Colonic mucosa (tissue), 4 donors: ENCODE measurements around the gene PSG6. TPM values are rescaled to one million over a fixed set of nuclear protein-coding genes. Genes with fewer than 3 reads are reported as not detected.
"Not testable (repeated sequence)": the region's sequence is repeated elsewhere in the genome, so short reads cannot be mapped to it uniquely, and the experiment has no call there.

Experiments used
- DNase-seq: peaks from one replicate; pipeline ENCODE4 v3.0.0-alpha.2; 2020
- H3K27ac ChIP-seq: fragments of 200-600 bp; one replicate; pipeline ENCODE4 v1.8.0; 2021
- H3K27me3 ChIP-seq: fragments of 200-600 bp; one replicate; pipeline ENCODE4 v1.8.0; 2021
- H3K36me3 ChIP-seq: fragments of 200-600 bp; one replicate; pipeline ENCODE4 v1.8.0; 2021
- H3K4me1 ChIP-seq: fragments of 200-600 bp; one replicate; pipeline ENCODE4 v1.8.0; 2021; ENCODE audit warnings: mild to moderate bottlenecking
- H3K4me3 ChIP-seq: fragments of 200-600 bp; one replicate; pipeline ENCODE4 v1.8.0; 2021
- H3K9ac ChIP-seq, 2 donors: one replicate each; pipeline ENCODE4 v1.7.0; 2013; ENCODE audit warnings: control low read depth in 2 of 2, low read depth in 2 of 2, low read length in 2 of 2
- H3K9me3 ChIP-seq: fragments of 200-600 bp; one replicate; pipeline ENCODE4 v1.8.0; 2021
- intact Hi-C: fragments of 100-400 bp; cut with DNase I; formaldehyde crosslinking; loops from one replicate; pipeline ENCODE4 v1.14.1; 2022
- total RNA-seq, 2 donors: library from RNA; stranded (reverse); fragmentation: NEBNext Ultra II Directional in 1 of 2; extraction: Animal tissue kit (Norgen Biotek cat#: 25700) in 1 of 2; gene quantifications; one replicate each; pipeline ENCODE4 v1.2.1, GENCODE V29; 2021
- TF ChIP-seq, protein P1 (sequence below): fragments of 200-600 bp; IDR thresholded peaks from one replicate; pipeline ENCODE4 v1.8.0; 2022; ENCODE audit warnings: antibody characterized with exemption, mild to moderate bottlenecking
- donor health status: healthy.
- donor health status: DM: no; HTN: no; CAD: no.
- donor health status: DM: no; HTN: no; CAD: no.

PSG6 gene
- total RNA-seq, 2 donors from 2014 or later = not detected

- Histone ChIP-seq H3K9ac (no peak within 1 kb of the TSS), H3K27ac (no peak within 1 kb of the TSS), H3K4me1 (no peaks in the 10 kb centered on the region), H3K27me3 (no peaks in the 10 kb centered on the region), H3K36me3 (no peaks in the 10 kb centered on the region), H3K9me3 (no peaks in the 10 kb centered on the region), H3K4me3 (no peak within 1 kb of the TSS)
- TF ChIP-seq, protein P1, sequence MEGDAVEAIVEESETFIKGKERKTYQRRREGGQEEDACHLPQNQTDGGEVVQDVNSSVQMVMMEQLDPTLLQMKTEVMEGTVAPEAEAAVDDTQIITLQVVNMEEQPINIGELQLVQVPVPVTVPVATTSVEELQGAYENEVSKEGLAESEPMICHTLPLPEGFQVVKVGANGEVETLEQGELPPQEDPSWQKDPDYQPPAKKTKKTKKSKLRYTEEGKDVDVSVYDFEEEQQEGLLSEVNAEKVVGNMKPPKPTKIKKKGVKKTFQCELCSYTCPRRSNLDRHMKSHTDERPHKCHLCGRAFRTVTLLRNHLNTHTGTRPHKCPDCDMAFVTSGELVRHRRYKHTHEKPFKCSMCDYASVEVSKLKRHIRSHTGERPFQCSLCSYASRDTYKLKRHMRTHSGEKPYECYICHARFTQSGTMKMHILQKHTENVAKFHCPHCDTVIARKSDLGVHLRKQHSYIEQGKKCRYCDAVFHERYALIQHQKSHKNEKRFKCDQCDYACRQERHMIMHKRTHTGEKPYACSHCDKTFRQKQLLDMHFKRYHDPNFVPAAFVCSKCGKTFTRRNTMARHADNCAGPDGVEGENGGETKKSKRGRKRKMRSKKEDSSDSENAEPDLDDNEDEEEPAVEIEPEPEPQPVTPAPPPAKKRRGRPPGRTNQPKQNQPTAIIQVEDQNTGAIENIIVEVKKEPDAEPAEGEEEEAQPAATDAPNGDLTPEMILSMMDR = no peak
- intact Hi-C loops = no loop called here
- DNase-seq = no peak
These were observed 38.1 kb downstream of the PSG6 start, which contains the start of gene PSG1 for GRCh38 chr19:42879613-42880012. PSG1 (minus strand) TSS chr19:42879713; CDS start chr19:42879581, 132 bp downstream.

DNA sequence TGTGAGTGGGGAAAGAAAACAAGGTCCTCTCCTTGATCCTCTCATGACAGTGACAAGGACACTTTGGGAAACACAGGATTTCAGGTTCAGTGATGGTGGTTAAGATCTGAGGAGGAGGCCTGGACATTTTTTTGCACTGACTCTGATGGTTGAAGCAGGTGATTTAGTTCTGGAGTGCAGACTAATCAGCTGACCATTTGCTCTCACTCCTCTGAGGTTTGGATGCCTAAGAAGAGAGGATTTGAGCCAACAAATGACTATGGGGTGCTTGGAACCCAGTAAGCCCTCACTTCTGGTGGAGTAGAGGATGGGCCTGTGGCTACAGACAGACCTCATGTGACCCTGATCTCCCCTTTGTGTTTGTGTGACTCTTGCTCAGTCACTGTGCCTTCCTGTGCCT, 41.1 kb downstream of the PSG6 start:
- H3K4me1 ChIP-seq, H3K9me3 ChIP-seq, H3K36me3 ChIP-seq, H3K27ac ChIP-seq, H3K9ac ChIP-seq, H3K4me3 ChIP-seq, intact Hi-C loops, DNase-seq, H3K27me3 ChIP-seq: not testable (repeated sequence)

GRCh38 chr19:42875881-42876280, 41.8 kb downstream of the PSG6 start:
- not testable (repeated sequence) for H3K27ac ChIP-seq

DNA sequence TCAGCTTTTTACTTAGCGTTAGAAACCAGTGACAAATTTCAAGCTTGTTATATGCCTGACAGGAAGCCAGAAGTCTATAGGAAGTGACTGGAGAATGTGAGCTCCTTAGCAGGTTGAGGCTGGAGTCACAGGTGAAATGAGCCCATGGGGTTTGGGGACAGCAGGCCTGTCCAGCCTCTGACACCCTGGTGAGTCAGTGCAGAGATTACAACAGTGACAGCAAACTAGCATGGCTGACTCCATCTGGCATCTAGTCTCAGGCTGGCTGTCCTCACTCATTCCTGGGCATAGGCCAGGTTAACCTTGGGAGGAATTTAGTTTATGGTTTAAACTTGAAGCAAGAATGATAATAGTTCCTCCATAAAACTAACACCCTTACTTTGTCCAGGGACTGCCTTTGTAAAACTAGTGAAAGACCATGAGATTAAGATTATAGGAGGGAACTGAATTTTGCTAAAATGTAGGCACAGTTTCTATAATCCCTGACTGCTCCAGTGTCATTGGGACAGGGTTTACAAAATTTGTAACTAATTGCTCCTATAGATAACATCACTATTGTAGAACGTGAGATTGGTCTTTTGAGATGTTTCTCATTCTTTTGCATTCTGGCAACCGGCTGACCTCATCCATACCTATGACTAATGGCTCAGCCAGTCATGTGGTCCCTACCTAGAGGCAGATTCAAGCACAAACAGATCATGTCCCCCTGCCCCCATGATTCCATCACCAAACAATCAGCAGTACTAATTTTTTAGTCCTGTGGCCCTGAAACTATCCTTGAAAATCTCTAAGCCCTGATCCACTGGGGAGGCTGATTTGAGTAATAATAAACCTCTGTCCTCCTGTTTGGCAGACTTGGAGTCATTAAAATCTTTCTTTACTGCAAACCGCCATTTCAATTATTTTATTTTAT, 42.5 kb downstream of the PSG6 start:
- H3K27ac ChIP-seq, H3K4me1 ChIP-seq, H3K36me3 ChIP-seq, DNase-seq, H3K9me3 ChIP-seq, H3K9ac ChIP-seq, intact Hi-C loops, H3K4me3 ChIP-seq, H3K27me3 ChIP-seq: not testable (repeated sequence)

More at GRCh38 chr19:42875881-42876280, 41.8 kb downstream of the PSG6 start:
- H3K9me3 ChIP-seq, H3K4me3 ChIP-seq, H3K36me3 ChIP-seq, H3K4me1 ChIP-seq, intact Hi-C loops, H3K27me3 ChIP-seq, DNase-seq, H3K9ac ChIP-seq: not testable (repeated sequence)

DNA sequence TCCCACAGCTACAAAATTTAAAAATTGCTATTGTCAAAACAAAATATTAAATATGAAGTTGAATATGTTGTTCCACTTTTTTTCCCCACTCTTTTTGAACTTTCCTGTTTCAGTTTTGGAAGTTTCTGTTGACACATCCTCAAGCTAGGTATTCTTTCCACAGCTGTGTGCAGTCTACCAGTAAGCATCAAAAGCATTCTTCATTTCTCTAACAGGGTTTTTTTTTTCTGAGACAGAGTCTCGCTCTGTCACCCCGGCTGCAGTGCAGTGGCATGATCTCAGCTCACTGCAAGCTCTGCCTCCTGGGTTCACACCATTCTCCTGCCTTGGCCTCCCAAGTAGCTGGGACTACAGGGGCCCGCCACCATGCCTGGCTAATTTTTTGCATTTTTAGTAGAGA, 43.6 kb downstream of the PSG6 start:
- H3K4me1 ChIP-seq, intact Hi-C loops, DNase-seq, H3K27ac ChIP-seq, H3K9ac ChIP-seq, H3K36me3 ChIP-seq, H3K9me3 ChIP-seq, H3K4me3 ChIP-seq, H3K27me3 ChIP-seq: not testable (repeated sequence)

GRCh38 chr19:42872608-42873007, 45.1 kb downstream of the PSG6 start:
- H3K9me3 ChIP-seq = no peaks in the 10 kb centered on the region
- H3K36me3 ChIP-seq = no peaks in the 10 kb centered on the region
- no peaks in the 10 kb centered on the region for H3K4me1 ChIP-seq
- H3K27me3 ChIP-seq = no peaks in the 10 kb centered on the region
- no peak overlapping the region for H3K4me3 ChIP-seq
- TF ChIP-seq, protein P1 = no peak
- H3K9ac ChIP-seq = no peak overlapping the region
- H3K27ac ChIP-seq = no peak overlapping the region
- intact Hi-C loops = no loop called here
- no peak for DNase-seq

DNA sequence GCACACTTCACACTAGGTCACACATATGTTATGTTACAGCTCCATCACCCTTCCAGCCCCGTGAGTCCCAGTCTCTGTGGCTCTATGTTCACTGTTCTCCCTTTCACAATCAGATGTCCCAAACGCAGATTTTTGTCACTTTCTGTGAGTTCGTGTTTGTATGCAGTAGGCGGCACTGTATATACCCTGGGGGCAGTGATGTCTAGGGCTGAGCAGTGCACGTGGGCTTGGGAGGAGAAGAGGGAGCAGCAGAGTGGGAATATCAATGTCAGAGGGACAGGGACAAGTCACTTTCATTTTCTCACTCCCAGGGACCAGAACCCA, 60.2 kb downstream of the PSG6 start:
- intact Hi-C loops = no loop called here
- Histone ChIP-seq H3K36me3 (no peaks in the 10 kb centered on the region), H3K27ac (no peak overlapping the region), H3K4me1 (no peaks in the 10 kb centered on the region), H3K4me3 (no peak overlapping the region), H3K9ac (no peak overlapping the region), H3K9me3 (no peaks in the 10 kb centered on the region), H3K27me3 (no peaks in the 10 kb centered on the region)
- no peak for DNase-seq
- TF ChIP-seq, protein P1 = no peak

- H3K27me3 ChIP-seq, H3K27ac ChIP-seq, intact Hi-C loops, H3K36me3 ChIP-seq, DNase-seq, H3K9me3 ChIP-seq, H3K9ac ChIP-seq, H3K4me3 ChIP-seq, H3K4me1 ChIP-seq: not testable (repeated sequence)
These were observed 60.7 kb downstream of the PSG6 start for GRCh38 chr19:42856866-42857543.

DNA sequence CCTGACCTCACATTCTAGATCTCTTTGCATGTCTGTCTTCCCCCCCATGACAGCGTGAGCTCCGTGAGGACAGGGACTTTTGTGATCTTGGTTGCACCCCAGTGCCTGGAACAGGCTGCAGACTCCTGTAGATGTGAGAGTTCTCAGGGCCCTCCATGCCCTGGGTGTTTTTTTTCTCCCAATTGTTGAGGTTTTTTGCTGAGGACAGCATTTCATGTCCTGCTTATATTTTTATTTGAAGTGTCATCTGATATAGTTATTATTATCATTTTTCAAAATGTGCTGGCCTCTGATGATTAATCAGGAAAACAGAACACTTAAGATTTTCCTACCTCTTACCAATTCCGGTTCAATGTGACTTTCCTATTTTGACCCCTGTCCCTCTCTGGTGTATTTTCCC, 62.9 kb downstream of the PSG6 start:
- H3K9ac ChIP-seq, H3K9me3 ChIP-seq, DNase-seq, H3K27me3 ChIP-seq, H3K4me3 ChIP-seq, H3K27ac ChIP-seq, H3K36me3 ChIP-seq, H3K4me1 ChIP-seq, intact Hi-C loops: not testable (repeated sequence)

- H3K9ac ChIP-seq, H3K9me3 ChIP-seq, DNase-seq, H3K27ac ChIP-seq, intact Hi-C loops, H3K4me1 ChIP-seq, H3K4me3 ChIP-seq, H3K36me3 ChIP-seq, H3K27me3 ChIP-seq: not testable (repeated sequence)
These were observed 64.5 kb downstream of the PSG6 start for GRCh38 chr19:42853231-42853630.
